Measurements from ENCODE around the gene ENOX1.
"Not testable (repeated sequence)": the region's sequence is repeated elsewhere in the genome, so short reads cannot be mapped to it uniquely, and the experiment has no call there.

The ENOX1 gene

GRCh38 chr13:43416842-43417241 lies 369.9 kb downstream of the ENOX1 start:
- not testable (repeated sequence) for DNase-seq

- DNase-seq: not testable (repeated sequence)
These were observed 370.4 kb downstream of the ENOX1 start for GRCh38 chr13:43416408-43416807.

- DNase-seq: not testable (repeated sequence)
These were observed 370.8 kb downstream of the ENOX1 start for GRCh38 chr13:43415903-43416391.

GRCh38 chr13:43414111-43414510 lies 372.7 kb downstream of the ENOX1 start:
- no peak for DNase-seq

- no peak for DNase-seq
These were observed 375.0 kb downstream of the ENOX1 start for GRCh38 chr13:43411741-43412140.

- no peak for DNase-seq
These were observed 375.6 kb downstream of the ENOX1 start for GRCh38 chr13:43411211-43411610.

GRCh38 chr13:43408274-43408673 lies 378.5 kb downstream of the ENOX1 start:
- DNase-seq: no peak

- no peak for DNase-seq
These were observed 379.7 kb downstream of the ENOX1 start for GRCh38 chr13:43407023-43407581.

GRCh38 chr13:43405457-43405856 lies 381.3 kb downstream of the ENOX1 start:
- no peak for DNase-seq

GRCh38 chr13:43402380-43402779 lies 384.4 kb downstream of the ENOX1 start:
- no peak for DNase-seq

- no peak for DNase-seq
These were observed 385.4 kb downstream of the ENOX1 start for GRCh38 chr13:43401361-43401760.

- DNase-seq: no peak
These were observed 389.7 kb downstream of the ENOX1 start for GRCh38 chr13:43397111-43397510.

GRCh38 chr13:43391036-43391435 lies 395.7 kb downstream of the ENOX1 start:
- DNase-seq: no peak

GRCh38 chr13:43390619-43391018 lies 396.2 kb downstream of the ENOX1 start:
- DNase-seq: no peak

GRCh38 chr13:43389983-43390382 lies 396.8 kb downstream of the ENOX1 start:
- DNase-seq: no peak

- DNase-seq: no peak
These were observed 397.2 kb downstream of the ENOX1 start for GRCh38 chr13:43389573-43389972.

GRCh38 chr13:43388282-43389034 lies 398.3 kb downstream of the ENOX1 start:
- DNase-seq: no peak

GRCh38 chr13:43387880-43388279 lies 398.9 kb downstream of the ENOX1 start:
- no peak for DNase-seq

- no peak for DNase-seq
These were observed 403.1 kb downstream of the ENOX1 start for GRCh38 chr13:43383498-43384165.

GRCh38 chr13:43379738-43380137 lies 407.0 kb downstream of the ENOX1 start:
- no peak for DNase-seq

GRCh38 chr13:43377973-43378372 lies 408.8 kb downstream of the ENOX1 start:
- DNase-seq: no peak

- no peak for DNase-seq
These were observed 409.6 kb downstream of the ENOX1 start for GRCh38 chr13:43377149-43377548.

GRCh38 chr13:43376596-43376995 lies 410.2 kb downstream of the ENOX1 start:
- DNase-seq: no peak
